HG03378 (cell line): ENCODE measurements around the gene KRT6A.
"Not testable (repeated sequence)": the region's sequence is repeated elsewhere in the genome, so short reads cannot be mapped to it uniquely, and the experiment has no call there.

Source experiments
- ATAC-seq: cut with Tn5 transposase; IDR thresholded peaks from one replicate; pipeline ENCODE4 v1.9.1; 2021; ENCODE audit warnings: mild to moderate bottlenecking, moderate library complexity; ENCODE audit not compliant: unreplicated experiment

Gene KRT6A

GRCh38 chr12:52506858-52507715 lies 14.0 kb upstream of the KRT6A start:
- ATAC-seq, result no peak

GRCh38 chr12:52502877-52503276 lies 9.8 kb upstream of the KRT6A start:
- no peak for ATAC-seq

- no peak for ATAC-seq
Measured at GRCh38 chr12:52501490-52501889, 8.4 kb upstream of the KRT6A start.

- ATAC-seq, result not testable (repeated sequence)
Measured at GRCh38 chr12:52500574-52500973, 7.5 kb upstream of the KRT6A start.

- no peak for ATAC-seq
Measured at GRCh38 chr12:52499806-52500560, 6.9 kb upstream of the KRT6A start.

- no peak for ATAC-seq
Measured at GRCh38 chr12:52498946-52499345, 5.9 kb upstream of the KRT6A start.

- no peak for ATAC-seq
Measured at GRCh38 chr12:52497975-52498374, 4.9 kb upstream of the KRT6A start.

GRCh38 chr12:52496590-52497071 lies 3.6 kb upstream of the KRT6A start:
- no peak for ATAC-seq

- no peak for ATAC-seq
Measured at GRCh38 chr12:52496054-52496453, 3.0 kb upstream of the KRT6A start.

- no peak for ATAC-seq
Measured at GRCh38 chr12:52495389-52495788, 2.3 kb upstream of the KRT6A start.

GRCh38 chr12:52494518-52494917 lies 1.5 kb upstream of the KRT6A start:
- no peak for ATAC-seq

GRCh38 chr12:52494100-52494499 lies 1.0 kb upstream of the KRT6A start:
- ATAC-seq, result no peak

GRCh38 chr12:52492405-52492804 lies 652 bp downstream of the KRT6A start:
- ATAC-seq, result not testable (repeated sequence)

- not testable (repeated sequence) for ATAC-seq
Measured at GRCh38 chr12:52491495-52491894, 1.6 kb downstream of the KRT6A start.

GRCh38 chr12:52488736-52489135 lies 4.3 kb downstream of the KRT6A start:
- no peak for ATAC-seq

GRCh38 chr12:52487744-52488443 lies 5.2 kb downstream of the KRT6A start:
- ATAC-seq, result not testable (repeated sequence)

GRCh38 chr12:52487211-52487610 lies 5.8 kb downstream of the KRT6A start:
- no peak for ATAC-seq

- ATAC-seq, result no peak
Measured at GRCh38 chr12:52486166-52487105, 6.6 kb downstream of the KRT6A start.

GRCh38 chr12:52480073-52480472 lies 13.0 kb downstream of the KRT6A start:
- no peak for ATAC-seq

- ATAC-seq, result no peak
Measured at GRCh38 chr12:52477651-52478050, 15.4 kb downstream of the KRT6A start.
